HG02763 (cell line): Measurements from ENCODE around the gene PROCR.
"Not testable (repeated sequence)": the region's sequence is repeated elsewhere in the genome, so short reads cannot be mapped to it uniquely, and the experiment has no call there.

Source experiments
- ATAC-seq: cut with Tn5 transposase; IDR thresholded peaks from one replicate; pipeline ENCODE4 v1.9.1; 2021; ENCODE audit warnings: mild to moderate bottlenecking, moderate library complexity; ENCODE audit not compliant: unreplicated experiment

PROCR gene

DNA sequence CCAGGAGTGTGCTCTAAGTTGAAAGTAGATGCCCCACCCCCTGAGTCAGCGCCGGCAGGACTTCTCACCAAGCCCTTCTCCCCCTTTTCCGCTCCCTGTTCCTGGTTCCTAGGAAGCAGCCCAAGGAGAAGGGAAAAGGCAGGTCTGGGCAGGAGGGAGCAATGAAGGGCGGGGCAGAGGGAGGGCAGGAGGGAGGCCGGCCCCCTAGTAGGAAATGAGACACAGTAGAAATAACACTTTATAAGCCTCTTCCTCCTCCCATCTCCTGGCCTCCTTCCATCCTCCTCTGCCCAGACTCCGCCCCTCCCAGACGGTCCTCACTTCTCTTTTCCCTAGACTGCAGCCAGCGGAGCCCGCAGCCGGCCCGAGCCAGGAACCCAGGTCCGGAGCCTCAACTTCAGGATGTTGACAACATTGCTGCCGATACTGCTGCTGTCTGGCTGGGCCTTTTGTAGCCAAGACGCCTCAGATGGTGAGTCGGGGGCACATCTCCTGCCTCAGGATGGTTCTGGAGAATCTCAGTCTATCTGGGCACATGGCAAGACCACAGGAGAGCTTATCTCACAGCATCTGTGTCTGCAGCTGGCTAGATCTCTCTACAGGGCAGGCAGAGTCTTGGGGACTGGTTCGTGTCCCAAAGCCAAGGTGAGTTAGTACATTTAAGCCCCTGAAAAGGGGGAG, at the start of gene PROCR:
TSS of gene PROCR (plus strand) at position 320 of the 681 bp plus-strand sequence. CDS start at position 403, 83 bp downstream.
- ATAC-seq = no peak

DNA sequence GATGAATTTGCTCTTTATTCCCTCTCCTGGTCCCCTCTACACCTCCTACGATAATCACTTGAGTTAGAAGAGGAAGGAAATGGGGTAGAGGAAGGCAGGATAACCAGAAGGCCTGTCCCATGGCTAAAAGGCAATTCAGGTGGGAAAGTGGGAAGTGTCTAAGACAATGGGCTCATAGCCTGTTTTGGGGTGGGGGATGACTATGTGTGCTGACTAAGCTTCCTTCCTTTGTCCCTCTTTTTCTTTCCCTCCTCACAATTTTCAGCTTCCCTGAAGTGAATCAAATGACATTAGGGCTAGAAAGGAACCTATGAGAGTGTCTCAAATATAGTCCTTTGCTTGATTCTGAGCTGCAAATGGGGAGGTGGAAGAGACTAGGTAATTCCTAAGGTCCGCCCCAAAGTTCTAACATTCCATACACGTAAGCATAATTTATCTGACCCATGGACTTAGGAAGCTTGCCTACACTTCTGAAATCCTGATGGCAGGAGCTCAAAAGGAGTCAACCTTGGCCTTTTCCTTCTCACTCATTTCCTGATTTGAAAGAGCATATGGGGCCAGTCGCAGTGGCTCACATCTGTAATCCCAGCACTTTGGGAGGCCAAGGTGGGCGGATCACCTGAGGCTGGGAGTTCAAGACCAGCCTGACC, 49.0 kb upstream of the PROCR start:
- no peak for ATAC-seq

DNA sequence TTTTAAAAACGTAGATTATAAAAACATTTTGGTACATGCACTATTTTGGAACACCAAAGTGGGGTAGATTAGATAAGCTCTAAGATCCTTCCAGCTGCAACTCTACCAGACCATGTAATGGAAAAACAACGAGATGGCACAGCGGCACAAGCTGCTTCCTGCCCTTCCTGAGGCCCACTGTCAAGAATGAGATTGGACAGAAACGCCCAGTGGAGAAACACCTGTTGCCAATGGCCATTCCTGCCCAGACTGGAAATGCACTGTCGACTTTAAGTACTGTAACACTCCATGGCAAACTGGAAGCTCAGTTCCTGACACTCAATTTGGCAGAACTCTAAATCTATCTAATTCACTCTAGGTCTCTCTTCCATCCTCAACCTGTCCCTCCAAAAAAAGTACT, 46.1 kb upstream of the PROCR start:
- ATAC-seq = no peak

DNA sequence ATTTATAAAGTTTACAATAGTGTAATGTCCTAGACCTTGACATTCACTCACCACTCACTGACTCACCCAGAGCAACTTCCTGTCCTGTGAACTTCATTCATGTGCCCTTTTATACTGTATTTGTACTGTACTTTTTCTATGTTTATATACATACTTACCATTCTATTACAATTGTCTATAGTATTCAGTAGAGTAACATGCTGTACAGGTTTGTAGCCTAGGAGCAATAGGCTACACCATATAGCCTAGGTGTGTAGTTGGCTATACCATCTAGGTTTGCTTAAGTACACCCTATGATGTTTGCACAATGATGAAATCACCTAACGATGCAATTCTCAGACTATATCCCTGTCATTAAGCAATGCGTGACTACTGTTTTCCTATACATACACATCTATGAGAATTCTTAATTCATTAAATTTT, 42.2 kb upstream of the PROCR start:
- ATAC-seq = no peak

- no peak for ATAC-seq
These were observed 39.9 kb upstream of the PROCR start for GRCh38 chr20:35131934-35132333.

DNA sequence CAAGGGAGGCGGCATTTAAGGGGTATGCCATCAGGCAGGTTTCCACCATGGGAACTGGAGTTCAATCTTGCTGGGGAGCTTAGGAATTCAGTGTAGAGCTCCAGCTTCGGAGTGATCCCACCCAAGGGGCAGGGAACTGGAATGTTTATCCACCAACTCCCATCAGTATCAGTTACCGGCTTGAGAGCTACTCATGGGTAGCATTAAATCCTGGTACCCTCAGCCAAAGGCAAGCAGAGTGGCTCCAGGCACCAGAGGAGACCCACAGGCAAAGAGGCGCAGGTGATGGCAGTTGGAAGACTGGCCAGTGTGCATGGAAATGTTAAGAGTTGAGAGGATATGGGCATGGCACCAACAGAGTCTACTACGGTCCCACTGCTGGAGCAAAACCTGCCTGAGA, 38.8 kb upstream of the PROCR start:
- no peak for ATAC-seq

DNA sequence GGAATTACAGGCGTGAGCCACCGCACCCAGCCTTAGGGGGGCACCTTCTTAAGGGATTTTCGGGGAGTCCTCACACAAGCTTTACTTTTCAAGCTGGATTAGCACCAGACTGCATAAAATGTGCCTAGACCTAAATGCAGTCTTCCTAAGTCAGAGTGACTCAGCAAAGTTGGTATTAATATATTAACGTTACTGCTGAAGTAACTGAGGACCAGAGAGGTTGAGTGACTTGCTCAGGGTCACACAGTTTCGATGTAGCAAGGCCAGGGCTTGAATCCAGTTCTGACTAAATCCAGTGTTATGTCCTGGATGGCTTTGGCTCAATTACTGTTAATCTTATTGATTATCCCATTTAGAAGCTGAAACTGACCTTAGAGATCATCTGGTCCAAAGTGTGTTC, 38.1 kb upstream of the PROCR start:
- ATAC-seq = no peak

DNA sequence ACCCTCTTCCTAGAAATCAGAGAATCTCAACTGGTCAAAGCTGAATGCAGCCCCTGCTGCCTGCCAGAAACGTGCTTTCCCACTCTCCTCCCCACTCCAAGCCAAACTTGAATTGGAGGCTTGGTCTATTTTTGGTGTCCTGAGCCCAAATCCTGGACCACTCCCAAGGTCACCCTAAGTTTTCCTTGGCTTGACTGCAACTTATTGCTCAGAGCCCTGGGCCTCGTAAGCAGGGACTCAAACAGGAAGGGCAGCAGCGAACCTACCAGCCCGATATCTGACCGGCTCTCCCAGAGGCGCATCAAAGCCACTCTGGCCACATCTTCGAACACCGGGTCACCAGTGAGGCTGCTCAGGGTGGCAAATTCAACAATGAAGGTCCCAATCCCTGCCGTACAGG, 37.4 kb upstream of the PROCR start:
- no peak for ATAC-seq

GRCh38 chr20:35134880-35135279, 37.0 kb upstream of the PROCR start:
- no peak for ATAC-seq

GRCh38 chr20:35135867-35136586, 35.8 kb upstream of the PROCR start:
- no peak for ATAC-seq

DNA sequence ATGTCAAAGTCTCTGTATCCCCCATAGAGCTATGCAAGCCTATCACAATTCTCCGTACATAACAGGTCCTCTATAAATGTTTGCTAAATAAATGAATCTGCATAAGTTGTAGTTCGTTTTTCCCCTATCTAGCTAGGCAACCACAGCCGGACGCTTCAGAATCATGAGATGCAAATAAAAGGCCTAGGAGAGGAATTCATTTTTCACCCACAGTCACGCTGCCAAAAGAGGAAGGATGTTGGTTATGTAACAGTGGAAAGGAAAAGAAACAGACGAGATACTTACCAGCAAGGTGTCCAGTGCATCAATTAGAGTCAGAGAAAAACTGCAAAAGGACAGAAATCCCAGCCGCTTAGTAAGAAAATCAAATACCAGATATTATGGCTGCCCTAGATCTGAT, 27.2 kb upstream of the PROCR start:
- no peak for ATAC-seq

DNA sequence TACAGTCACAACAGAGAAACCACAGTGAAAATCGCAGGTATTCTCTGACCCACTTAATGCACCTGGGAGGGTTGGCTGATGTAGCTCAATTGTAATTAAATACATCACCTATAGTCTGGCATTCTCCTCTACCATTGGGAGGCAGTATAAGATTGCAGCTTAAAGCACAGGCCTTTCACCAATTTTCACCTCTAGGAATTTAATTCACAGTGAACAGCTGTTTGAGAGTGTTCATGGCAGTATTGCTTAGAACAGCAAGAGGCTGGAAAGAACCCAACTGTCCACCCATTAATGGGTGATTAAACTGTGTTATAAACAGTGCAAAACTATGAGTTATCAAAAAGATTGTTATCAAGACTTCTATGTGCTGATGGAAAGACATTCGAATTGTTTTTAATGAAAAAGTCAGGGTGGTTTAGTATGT, 26.7 kb upstream of the PROCR start:
- no peak for ATAC-seq

GRCh38 chr20:35146299-35146919, 25.5 kb upstream of the PROCR start:
- ATAC-seq = no peak

DNA sequence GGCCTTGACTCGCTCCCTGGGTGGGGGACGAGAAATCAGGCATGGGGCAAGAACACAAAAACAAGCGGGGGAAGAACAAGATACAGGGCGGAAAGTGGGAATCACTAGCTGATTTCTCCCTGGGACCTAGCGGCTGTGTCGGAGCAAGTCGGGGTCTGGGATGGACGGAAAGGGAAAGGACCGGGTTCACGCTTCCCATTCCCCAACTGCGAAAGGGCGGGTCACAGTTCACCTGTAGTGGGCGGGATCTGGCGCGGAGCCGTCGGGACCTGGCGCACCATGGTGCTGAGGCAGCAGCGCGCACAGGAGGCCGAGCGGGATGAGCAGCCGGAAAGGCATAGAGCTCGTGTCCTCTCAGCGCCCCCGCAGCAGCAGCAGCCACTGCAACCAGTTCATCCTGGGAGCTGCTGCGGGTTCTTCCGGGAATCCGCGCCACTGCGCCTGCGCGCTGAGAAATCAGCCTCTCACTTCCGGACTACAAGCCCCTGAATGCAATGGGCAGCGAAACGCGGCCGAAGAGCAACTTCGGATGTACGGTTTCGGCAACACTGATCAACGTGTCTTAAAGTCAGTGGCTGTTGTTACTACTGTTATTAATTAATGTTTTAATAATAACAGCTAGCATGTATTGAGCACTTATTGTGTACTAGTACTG, 24.8 kb upstream of the PROCR start, which contains the start of gene EDEM2:
TSS of gene EDEM2 (minus strand) at position 417 of the 655 bp plus-strand sequence. CDS start at position 339, 78 bp downstream.
- ATAC-seq = peak; percentile 81

DNA sequence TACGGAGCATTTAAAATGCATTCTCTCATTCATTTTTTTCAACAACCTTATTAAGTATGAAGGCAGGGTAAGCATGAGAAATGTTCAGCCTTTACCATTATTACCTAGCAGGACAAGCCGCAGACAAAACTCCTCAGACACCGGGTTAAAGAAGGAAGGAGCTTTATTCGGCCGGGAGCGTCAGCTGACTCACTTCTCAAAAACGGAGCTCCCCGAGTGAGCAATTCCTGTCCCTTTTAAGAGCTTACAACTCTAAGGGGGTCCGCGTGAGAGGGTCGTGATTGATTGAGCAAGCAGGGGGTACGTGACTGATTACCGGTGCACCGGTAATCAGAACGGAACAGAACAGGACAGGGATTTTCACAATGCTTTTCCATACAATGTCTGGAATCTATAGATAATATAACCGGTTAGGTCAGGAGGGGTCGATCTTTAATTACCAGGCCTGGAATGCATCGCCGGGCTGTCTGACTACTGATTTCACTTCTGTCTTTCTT, 24.2 kb upstream of the PROCR start:
- ATAC-seq = peak; percentile 11

GRCh38 chr20:35150846-35151579, 20.9 kb upstream of the PROCR start:
- no peak for ATAC-seq

GRCh38 chr20:35151736-35152135, 20.1 kb upstream of the PROCR start:
- no peak for ATAC-seq

DNA sequence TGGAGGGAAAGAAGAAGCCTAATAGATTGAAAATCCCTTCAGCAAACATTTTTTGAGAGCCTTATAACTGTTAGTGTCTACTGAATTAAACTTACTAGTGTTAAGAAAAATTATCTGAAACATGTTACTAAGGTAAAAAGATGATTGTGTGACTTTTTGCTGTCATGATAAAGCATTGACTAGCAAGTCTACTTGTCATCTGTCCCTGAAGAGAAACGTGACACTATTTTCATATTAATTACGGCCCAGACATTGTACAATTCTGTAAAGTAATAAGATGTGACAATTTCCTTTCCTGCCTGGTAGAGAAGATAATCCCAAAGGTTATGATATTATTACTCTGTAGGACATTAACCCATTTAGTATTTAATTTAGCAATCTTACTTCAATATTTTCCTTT, 15.9 kb upstream of the PROCR start:
- no peak for ATAC-seq

DNA sequence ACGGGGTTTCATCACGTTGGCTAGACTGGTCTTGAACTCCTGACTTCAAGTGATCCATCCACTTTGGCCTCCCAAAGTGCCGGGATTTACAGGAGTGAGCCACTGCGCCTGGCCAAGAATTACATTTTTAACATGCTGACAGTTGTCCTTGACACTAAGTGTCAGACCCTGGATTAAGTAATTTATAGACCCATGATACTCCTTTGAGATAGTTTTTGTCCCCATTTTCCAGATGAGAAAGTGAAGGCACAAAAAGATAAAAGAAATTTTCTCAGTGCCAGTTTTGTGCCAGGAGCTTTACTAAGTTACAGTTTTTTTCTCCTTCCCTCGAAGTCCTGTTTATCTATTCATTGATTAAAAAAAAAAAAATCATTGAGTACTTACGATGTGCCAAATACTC, 14.9 kb upstream of the PROCR start:
- ATAC-seq = no peak

GRCh38 chr20:35160341-35160740, 11.5 kb upstream of the PROCR start:
- ATAC-seq = not testable (repeated sequence)
